GM18867 (cell line): ENCODE data around the gene TRMT44.

ENCODE experiments used
- ATAC-seq: cut with Tn5 transposase; IDR thresholded peaks from one replicate; pipeline ENCODE4 v1.9.1; 2021; ENCODE audit warnings: mild to moderate bottlenecking, moderate library complexity; ENCODE audit not compliant: unreplicated experiment

The TRMT44 gene

GRCh38 chr4:8433136-8433535, 7.4 kb upstream of the TRMT44 start:
- no peak for ATAC-seq

GRCh38 chr4:8434251-8435073, 6.1 kb upstream of the TRMT44 start:
- no peak for ATAC-seq

DNA sequence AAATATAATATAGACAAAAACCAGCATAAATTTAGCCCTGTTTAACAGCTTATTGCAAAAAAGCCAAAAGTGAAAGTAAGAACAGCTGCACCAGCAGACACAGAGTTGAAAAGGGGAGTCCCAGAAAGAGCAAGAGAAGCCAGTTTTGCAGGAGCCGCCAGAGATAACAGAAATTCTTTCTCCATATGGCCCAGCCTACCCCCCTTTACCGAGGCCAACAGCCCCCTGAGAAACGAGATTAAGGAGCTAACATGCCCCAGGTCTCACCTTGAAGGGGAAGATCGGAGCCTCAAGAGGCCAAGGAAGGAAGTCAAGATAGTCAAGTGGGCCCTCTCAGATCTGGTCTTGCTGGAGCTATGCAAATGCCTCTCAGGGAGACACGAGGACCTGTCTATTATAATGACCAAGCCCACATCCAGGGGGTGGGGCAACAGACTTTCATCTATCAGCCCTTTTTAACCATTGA, 4.9 kb upstream of the TRMT44 start:
- ATAC-seq = peak; percentile 67

- no peak for ATAC-seq
Measured at GRCh38 chr4:8437281-8437680, 3.3 kb upstream of the TRMT44 start.

DNA sequence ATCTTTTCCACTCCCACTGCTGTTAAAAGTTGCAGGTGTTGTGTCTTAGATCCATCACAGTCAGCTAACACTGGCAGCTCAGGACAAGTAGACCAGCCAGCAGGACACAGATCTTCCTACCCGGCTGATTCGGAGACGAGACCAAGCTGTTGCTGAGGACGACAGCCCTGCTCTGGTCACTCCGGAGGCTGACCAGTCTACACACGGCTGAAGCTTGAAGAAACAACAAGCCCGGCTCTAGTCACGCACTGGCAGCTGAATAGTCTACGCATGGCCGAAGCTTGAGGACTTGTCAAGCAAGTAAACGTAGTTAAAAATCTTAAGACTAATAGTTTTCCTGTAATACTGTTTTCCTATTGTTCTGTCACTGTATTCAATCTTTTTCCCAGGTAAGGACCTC, 1.8 kb upstream of the TRMT44 start:
- ATAC-seq = no peak

DNA sequence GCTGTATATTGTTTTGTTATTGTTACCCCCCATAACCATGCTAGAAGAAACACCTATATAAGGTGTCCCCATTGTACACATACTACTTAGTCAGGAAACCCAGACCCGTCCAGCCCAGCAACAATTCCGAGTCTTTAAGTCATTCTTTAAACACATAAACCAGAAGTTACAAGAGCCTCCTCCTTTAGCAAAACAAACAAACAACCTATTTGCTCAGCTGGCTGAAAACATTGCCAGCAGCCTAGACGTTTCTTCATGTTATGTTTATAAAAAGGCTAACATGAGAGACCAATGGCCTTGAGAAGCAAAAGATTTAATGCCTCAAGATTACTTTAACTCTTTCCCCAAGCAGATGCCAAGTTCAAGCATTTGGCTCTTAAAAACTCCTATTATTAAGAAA, 1.4 kb upstream of the TRMT44 start:
- ATAC-seq = no peak

- peak; percentile 25 for ATAC-seq
Measured at GRCh38 chr4:8439914-8440491, 574 bp upstream of the TRMT44 start.

DNA sequence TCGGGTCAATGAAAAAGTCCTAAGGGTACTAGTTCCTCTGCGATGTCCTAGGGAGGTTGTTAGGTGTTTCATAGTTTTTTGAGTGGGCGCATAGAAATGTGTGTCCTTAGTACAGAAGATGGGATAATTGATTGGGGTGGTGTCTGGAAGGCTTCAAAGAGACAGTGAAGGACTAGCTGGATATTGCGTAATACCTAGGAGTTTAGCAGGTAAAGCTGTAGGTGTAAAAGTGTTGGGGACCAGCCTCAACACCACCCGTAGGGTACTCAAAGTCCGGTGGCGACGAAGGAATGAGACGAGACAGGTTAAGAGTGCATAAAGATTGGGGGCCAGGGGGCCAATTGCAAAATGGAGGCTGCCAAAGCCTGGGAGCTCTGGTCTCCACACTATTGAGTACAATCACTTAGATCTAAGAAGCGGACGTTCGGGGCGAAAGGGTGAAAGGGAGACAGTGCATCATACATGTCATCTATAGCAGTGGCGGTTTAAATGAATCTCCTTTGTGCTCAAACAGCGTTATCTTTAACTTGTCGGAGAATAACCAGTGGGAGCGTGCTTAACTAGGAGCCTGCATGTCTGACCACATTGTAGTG, 1.0 kb downstream of the TRMT44 start:
- ATAC-seq = no peak

DNA sequence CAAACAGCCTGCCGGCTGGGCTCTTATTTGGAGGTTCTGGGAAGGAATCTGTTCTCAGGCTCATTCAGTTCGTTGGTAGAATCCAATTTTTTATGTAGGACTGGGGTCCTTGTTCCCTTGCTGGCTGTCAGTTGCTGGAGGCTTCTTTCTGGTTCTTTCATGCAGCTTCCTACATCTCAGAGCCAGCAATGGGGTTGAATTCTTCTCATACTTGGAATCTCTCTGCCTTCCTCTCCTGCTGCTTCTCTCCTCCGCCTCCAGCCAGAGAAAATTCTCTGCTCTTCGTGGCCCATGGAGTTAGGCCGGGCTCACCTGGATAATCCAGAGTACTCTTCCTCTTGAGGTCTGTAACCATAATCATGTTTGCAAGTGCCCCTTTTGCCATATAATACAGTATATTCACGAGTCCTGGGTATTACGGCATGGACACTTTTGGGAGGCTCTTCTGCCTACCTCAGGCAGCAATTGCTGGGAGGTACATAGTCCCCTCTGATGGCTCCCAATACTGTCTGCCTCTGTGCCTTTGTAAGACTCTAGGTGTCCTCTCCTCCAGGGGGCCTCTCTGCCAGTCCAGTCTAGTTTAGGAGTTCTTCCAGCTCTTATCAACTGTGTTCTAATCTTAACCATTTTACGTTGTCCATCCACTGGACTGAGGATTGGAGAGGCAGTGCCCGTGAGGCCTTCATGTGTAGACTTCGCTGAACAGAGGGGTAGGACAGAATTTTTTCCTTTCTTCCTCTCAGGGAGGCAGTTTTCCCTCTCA, 2.2 kb downstream of the TRMT44 start:
- no peak for ATAC-seq

DNA sequence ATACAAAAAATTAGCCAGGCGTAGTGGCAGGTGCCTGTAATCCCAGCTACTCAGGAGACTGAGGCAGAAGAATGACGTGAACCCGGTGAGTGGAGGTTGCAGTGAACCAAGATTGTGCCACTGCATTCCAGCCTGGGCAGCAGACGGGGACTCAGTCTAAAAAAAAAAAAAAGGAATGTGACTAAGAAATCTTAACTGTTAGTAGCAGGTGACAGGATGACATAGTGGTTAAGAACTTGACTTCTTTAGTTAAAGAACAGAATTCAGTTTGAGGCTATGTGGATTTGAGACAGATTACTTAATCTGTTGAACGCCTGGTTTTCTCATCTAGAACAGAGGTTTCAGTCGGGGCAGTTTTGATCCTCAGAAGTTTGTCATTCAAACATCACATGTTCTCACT, 3.2 kb downstream of the TRMT44 start:
- ATAC-seq = no peak

DNA sequence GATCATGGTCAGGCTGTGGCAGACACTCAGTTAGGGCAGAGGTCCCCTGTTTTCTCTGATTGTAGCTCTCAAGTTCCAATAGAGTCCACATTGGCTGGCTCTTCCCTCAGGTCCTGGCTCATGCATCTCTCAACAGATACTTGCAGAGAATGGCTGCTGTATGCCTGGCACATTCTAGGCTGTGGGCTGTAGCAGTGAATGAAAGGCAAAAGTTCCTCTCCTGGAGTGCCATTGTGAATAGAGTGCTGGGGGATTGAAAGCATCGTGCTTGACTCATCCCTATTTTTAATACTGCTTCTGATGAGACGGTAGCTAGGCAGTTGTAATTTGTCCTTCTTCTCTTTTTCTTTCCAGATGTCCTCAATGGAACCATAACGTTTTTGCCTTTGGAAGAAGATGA, 5.5 kb downstream of the TRMT44 start:
- no peak for ATAC-seq

GRCh38 chr4:8451440-8452182, 11.0 kb downstream of the TRMT44 start:
- no peak for ATAC-seq

- no peak for ATAC-seq
Measured at GRCh38 chr4:8453957-8454356, 13.4 kb downstream of the TRMT44 start.

DNA sequence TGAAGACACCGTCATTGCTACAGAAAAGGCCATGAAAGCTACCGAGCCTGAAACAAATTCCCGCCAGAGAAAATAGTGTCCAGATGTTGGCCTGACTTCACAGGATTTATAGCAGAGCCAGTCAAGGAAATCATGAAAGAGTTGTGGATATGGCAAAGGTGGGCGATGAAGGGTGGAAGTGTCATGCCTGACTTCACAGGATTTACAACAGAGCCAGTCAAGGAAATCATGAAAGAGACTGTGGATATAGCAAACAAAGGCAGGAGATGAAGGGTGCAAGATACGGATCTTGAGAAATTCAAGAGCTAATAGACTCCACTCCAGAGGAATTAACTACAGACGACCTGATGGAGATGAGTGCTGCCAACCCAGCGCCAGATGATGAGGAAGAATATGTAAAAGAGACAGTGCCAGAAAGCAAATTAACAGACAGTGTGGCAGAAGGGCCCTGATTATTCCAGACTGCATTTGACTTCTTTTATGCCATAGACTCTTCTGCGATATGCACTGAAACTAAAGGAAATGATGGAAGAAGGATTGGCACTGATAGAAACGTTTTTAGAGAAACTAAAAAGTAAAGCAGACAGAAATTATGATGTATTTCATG, 17.2 kb downstream of the TRMT44 start:
- ATAC-seq = no peak

DNA sequence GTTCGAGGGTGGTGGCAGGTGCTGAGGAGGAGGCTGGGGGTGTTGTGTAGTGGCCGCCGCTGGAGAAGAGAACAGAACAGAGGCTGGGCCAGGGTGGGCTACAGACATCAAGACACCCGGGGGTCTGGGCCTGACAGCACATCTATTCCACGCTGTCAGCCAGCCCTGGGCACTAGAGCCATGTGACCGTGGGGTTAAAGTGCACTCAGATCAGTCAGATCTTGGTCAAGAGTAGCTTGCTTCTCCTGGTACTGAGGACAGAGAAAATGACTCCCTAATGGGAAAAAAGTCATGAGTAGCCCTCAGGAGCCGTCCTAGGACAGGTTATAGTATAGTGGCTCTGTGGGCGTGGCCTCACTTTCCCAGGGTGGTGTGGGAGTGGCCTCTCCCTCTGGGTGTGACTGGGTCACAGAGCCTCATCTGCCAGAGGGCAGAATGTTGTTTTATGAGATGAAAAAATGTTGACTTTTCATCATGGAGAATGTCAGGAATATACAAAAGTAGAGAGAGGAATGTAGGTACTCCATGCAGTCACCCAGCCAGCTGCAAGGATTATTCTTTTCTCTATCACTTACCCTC, 19.4 kb downstream of the TRMT44 start:
- no peak for ATAC-seq

GRCh38 chr4:8461086-8461485, 20.5 kb downstream of the TRMT44 start:
- no peak for ATAC-seq

- no peak for ATAC-seq
Measured at GRCh38 chr4:8461616-8462015, 21.0 kb downstream of the TRMT44 start.

GRCh38 chr4:8463811-8464210, 23.2 kb downstream of the TRMT44 start:
- no peak for ATAC-seq

DNA sequence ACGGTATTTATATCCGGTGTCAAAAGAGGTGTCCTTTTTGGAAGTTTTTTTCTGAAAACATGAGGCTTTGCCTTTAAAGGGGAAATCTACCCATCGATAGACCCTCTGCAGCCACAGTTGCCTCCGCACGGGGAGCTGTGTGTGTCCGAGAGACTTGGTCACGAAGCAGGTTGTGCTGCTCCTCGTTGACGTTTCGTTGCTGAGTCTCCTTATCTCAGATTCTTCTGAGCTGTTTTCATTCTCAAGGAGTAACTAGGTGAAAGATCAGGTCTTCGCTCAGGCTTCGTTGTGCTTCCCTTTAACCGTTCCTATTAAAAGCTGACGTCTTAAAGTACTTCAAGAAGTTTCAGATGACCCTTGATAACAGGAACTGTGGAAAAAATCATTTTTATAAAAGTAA, 23.8 kb downstream of the TRMT44 start:
- no peak for ATAC-seq
